Sciatic nerve (tissue), 2 donors: ENCODE results near the gene UBXN1. TPM values are rescaled to one million over a fixed set of nuclear protein-coding genes. Genes with fewer than 3 reads are reported as not detected.
"Not testable (repeated sequence)": the region's sequence is repeated elsewhere in the genome, so short reads cannot be mapped to it uniquely, and the experiment has no call there.

Experiments used
- ATAC-seq: fragments of 200-7000 bp; cut with Tn5 transposase; one replicate; pipeline ENCODE4 v1.9.1; 2020; ENCODE audit warnings: mild to moderate bottlenecking, moderate library complexity
- DNase-seq: peaks from one replicate; pipeline ENCODE4 v3.0.0-alpha.2; 2020; ENCODE audit warnings: low spot score
- intact Hi-C: fragments of 100-400 bp; cut with DNase I; formaldehyde crosslinking; loops from one replicate; pipeline ENCODE4 v1.14.2; 2022
- total RNA-seq: library from RNA; stranded (reverse); fragmentation: NEBNext Ultra II Directional; extraction: Animal tissue kit (Norgen Biotek cat#: 25700); gene quantifications from one replicate; pipeline ENCODE4 v1.2.1, GENCODE V29; 2021
- donor health status: DM: no; HTN: no; CAD: no.
- donor health status: DM: no; HTN: no; CAD: no.

Gene UBXN1
- total RNA-seq, 1 donor from 2014 or later = 79.6 TPM

DNA sequence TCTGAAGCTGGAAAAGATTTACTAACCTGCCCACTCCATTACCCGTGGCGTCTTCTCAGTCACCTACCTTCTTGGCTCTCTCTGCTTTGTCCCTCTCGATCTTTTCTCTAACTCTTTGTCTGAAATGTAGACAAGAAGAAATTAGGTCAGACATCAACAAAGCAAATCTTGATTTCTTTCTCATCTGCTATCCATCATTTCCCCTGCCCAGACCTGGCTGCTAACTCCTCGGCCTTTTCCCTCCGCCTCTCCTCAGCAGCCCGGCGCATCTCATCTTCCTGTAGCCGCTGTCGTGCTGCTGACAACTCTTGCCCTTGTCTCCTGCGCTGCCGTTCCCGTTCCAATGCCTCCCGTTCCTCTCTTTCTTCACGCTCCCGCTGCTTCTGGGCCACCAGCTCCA is 1.2 kb downstream of the UBXN1 start:
- intact Hi-C loops = no loop called here
- ATAC-seq = no peak
- DNase-seq = no peak

- intact Hi-C loops = no loop called here
- DNase-seq = no peak
- no peak for ATAC-seq
Observed at GRCh38 chr11:62677156-62677555, 1.7 kb downstream of the UBXN1 start.

GRCh38 chr11:62676698-62677097 is 2.2 kb downstream of the UBXN1 start:
- intact Hi-C loops = no loop called here
- no peak for DNase-seq
- ATAC-seq = no peak

DNA sequence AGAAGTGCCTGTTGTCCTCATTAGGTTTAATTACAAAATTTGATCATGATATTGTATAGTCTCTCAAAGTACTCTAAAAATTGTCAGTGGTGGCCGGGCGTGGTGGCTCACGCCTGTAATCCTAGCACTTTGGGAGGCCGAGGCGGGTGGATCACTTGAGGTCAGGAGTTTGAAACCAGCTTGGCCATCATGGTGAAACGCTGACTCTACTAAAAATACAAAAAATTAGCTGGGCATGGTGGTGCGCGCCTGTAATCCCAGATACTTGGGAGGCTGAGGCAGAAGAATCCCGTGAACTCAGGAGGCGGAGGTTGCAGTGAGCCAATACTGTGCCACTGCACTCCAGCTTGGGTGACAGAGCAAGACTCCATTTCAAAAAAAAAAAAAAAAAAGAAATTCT is 3.5 kb downstream of the UBXN1 start:
- intact Hi-C loops, DNase-seq, ATAC-seq: not testable (repeated sequence)

DNA sequence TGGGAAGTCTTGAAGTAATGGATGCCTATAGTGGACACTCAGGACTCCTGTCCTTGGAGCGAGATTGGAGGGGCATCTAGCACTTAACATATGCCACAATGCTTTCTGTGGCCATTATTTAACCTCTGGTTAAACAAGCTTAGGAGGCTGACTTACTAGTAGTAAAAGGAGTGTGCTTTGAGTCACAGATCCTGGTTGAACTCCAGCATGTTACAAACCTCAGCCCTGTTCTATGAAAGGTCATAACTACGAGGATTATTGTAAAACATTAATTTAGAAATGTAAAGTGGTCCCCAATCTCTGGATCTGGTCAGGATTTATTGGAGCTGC is 5.7 kb downstream of the UBXN1 start:
- no peak for ATAC-seq
- intact Hi-C loops = no loop called here
- no peak for DNase-seq

- intact Hi-C loops = no loop called here
- ATAC-seq (peak; percentile 93), DNase-seq (peak; percentile 81)
Observed at GRCh38 chr11:62671608-62672389, 7.1 kb downstream of the UBXN1 start, which contains the start of the genes LBHD1 and UQCC3. TSS of gene LBHD1 (minus strand) at chr11:62672267. CDS start at chr11:62670031, 2,236 bp downstream. TSS of gene UQCC3 (plus strand) at chr11:62671673. CDS start at chr11:62671746, 73 bp downstream.

DNA sequence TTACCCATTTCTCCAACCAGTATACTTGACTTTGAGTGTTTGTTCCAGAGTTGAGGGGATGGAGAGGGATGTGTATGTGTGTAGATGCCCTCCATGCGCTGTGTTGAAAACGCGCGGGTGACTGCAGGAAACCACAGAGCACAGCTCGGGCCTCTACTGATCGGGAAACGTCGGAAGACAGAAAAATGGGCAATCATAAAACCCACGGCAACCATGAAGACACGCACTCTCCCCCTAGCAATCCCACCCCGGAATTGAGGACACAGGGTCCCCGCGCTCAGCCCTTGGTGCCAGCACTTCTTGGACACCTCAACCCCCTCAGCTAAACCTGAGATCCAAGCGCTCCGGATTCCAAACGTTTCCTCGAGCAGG is 7.7 kb downstream of the UBXN1 start:
- DNase-seq = no peak
- peak; percentile 54 for ATAC-seq
- intact Hi-C loops = no loop called here

- ATAC-seq (no peak), DNase-seq (no peak)
- intact Hi-C loops = loop anchor here (5.0 kb wide), 1 partner anchor 1752 kb away; no protein-coding TSS in a partner anchor
Observed at GRCh38 chr11:62669420-62670161, 9.3 kb downstream of the UBXN1 start.

- intact Hi-C loops = loop anchor here (5.0 kb wide), 1 partner anchor 1750 kb away; no protein-coding TSS in a partner anchor
- DNase-seq = no peak
- ATAC-seq = no peak
Observed at GRCh38 chr11:62667460-62667859, 11.4 kb downstream of the UBXN1 start.

- ATAC-seq (no peak), DNase-seq (no peak)
- intact Hi-C loops = loop anchor here (5.0 kb wide), 1 partner anchor 1749 kb away; no protein-coding TSS in a partner anchor
Observed at GRCh38 chr11:62666259-62666926, 12.5 kb downstream of the UBXN1 start.

DNA sequence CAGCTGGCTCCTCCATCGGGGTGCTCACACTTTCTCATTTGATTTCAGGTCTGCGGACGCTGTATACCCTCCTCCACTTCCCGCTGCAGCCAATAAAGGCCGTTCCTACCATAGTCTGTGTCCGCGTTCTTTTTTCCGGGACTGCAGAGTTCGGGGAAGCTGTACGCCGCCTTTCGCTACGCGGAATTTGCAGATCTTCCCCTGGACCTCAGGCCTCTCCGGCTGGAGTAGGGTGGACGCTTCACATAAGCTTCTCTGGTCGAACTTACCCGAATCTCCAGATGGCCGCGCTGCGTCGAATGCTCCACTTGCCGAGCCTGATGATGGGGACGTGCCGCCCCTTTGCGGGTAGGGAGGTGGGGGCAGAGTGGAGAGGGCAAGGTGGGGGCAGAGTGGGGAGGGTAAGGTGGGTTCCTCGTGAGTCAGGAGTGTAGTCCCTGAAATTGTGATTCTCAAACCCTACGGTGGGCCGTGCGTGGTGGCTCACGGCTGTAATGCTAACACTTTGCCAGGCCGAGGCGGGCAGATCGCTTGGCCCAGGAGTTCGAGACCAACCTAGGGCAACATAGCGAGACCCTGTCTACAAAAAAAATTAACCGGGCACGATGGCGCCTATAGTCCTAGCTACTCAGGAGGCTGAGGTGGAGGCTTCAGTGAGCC is 13.1 kb downstream of the UBXN1 start:
- intact Hi-C loops = loop anchor here (5.0 kb wide), 1 partner anchor 1748 kb away; no protein-coding TSS in a partner anchor
- DNase-seq (peak; percentile 74), ATAC-seq (peak; percentile 60)

DNA sequence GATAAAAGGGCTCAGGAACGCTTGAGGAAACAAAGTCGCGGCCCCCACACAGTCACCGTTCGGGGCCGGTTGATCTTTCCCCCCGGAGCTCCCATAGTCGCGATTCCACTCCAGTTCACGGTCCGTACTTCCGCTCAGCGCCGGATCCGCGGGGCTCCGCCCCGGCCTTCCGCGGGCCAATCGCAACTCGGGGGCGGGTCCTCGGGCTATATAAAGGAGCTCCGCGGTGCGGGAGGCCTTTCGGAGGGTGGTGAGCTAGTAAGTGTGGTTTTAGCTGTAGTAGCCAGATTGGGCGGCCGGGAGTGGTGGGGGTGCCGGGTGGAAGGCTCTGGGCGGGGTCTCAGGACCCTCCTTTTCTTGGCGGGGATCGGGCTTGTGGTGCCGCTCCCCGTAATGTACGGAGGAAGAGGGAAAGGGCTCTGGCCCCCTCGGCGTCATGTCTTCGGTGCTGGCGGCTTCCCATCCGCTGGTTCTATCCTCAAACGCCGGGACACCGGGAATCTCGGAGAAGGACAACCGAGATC is 13.7 kb downstream of the UBXN1 start, which contains the start of the genes C11orf98 and CSKMT:
TSS of gene C11orf98 (minus strand) at position 136 of the 524 bp plus-strand sequence. CDS start at position 95, 41 bp downstream.
TSS of gene CSKMT (plus strand) at position 238 of the 524 bp plus-strand sequence. CDS start 568 bp downstream, outside the sequence.
- intact Hi-C loops = loop anchor here (5.0 kb wide), 1 partner anchor 1748 kb away; no protein-coding TSS in a partner anchor
- ATAC-seq (peak; percentile 99), DNase-seq (peak; percentile 98)

DNA sequence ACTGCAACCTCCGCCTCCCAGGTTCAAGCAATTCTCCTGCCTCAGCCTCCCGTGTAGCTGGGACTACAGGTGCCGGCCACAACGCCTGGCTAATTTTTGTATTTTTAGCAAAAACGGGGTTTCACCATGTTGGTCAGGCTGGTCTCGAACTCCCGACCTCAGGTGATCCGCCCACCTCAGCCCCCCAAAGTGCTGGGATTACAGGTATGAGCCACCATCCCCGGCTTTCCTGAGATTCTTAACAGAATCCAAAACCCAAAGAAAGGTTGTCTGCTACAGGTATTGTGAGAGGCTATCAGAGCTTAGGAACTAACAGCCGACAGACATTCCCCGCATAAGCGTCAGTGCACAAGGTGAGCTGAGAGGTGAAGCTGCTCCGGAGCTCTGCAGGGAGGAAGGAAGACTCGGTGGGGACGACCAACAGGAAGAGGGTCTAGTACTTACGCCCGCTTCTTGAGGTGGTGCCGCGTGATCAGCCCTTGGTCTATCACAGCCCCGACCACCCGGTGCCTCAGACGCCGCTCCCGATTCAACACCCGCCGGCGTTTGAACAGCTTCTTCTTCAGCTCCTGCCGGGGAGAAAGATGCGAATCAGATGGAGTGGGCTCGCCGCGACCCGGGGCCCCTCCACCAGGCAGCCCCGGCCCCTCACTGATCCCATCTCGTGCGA is 14.3 kb downstream of the UBXN1 start:
- intact Hi-C loops = loop anchor here (5.0 kb wide), 1 partner anchor 1747 kb away; no protein-coding TSS in a partner anchor
- peak; percentile 69 for DNase-seq

DNA sequence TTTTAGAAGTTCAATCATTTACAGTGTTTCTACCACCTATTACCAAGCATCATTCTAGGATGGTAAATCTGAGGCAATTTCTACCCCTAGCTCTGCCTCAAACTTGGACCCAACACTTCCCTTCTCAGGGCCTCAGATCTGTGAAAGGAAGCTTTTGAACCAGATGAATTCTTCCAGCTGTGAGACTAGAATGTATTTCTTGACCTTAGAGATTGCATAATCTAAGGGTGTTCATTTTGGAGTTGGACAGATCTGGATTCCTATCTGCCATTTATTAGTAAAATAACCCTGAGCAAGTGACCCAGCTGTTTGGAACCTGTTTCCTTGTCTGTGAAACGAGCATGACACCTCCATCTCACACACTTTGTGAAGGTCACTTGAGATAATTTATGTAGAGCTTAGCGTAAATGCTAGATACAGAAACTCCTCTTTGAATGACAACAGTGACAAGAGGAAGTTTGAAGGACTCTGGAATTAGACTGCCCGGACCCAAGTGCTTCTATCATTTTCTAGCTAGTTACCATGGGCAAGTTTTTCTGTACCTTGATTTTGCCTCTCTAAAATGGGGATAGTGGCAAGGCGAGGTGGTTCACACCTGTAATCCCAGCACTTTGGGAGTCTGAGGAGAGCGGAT is 22.0 kb downstream of the UBXN1 start:
- intact Hi-C loops = no loop called here
- ATAC-seq (no peak), DNase-seq (no peak)

More for the DNA sequence above, 14.3 kb downstream of the UBXN1 start:
- ATAC-seq = peak; percentile 34

GRCh38 chr11:62654297-62654696 is 24.6 kb downstream of the UBXN1 start:
- intact Hi-C loops = no loop called here
- ATAC-seq (no peak), DNase-seq (no peak)

DNA sequence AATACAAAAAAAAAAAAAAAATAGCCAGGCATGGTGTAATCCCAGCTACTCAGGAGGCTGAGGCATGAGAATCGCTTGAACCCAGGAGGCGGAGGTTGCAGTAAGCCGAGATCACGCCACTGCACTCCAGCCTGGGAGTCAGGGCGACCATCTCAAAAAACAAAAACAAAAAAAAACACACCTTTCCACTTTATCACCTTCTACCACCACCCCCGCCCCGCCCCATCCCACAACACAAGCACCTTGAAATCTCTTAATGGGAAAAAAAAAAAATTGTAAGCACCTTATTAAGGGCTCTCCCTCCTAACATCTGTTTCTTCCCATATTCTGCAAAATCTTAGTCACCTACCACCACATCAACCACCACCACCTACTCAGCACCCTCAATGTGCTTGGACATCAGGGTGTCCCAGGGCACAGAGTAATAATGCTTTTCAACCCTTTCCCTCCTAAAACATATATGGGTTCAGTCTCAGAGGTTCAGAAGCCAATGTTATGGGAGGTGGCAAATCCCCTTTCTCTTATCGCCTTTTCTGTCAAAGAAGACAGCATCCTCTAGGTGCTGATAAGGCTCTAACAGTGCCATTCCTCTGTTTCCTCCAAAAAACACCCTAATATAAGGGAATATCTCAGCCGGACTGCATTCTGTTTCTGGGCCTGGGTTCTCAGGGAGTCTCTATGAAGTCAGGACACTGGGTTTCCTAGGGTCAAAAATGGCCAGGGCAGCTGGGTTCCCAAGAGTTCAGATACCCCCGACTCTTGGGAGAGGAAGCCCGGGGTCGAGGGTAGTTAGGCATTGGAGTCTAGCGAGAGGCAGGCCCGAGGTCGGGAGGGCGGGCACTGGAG is 26.5 kb downstream of the UBXN1 start:
- DNase-seq = no peak
- ATAC-seq = peak; percentile 3
- intact Hi-C loops = no loop called here
